HepG2 (cell line): ENCODE measurements around the gene SYN1.

Source experiments
- NFIB ChIP-seq: sonication (generic); formaldehyde crosslinking; IDR thresholded peaks from 2 replicates; pipeline ENCODE4 v1.9.0; 2021; ENCODE audit warnings: missing genetic modification reagents, mild to moderate bottlenecking, borderline replicate concordance
- PHF8 ChIP-seq: sonication (generic); formaldehyde crosslinking; IDR thresholded peaks from 2 replicates; pipeline ENCODE4 v1.5.0; 2020; ENCODE audit warnings: missing genetic modification reagents
- RFX5 ChIP-seq: IDR thresholded peaks from 2 replicates; pipeline ENCODE4 v1.6.1; 2011; ENCODE audit warnings: low read depth, low read length, improper control_type of control experiment
- RXRA ChIP-seq: sonication (generic); formaldehyde crosslinking; IDR thresholded peaks from 2 replicates; pipeline ENCODE4 v1.5.1; 2020; ENCODE audit warnings: missing genetic modification reagents
- ZNF263 ChIP-seq: sonication (generic); formaldehyde crosslinking; IDR thresholded peaks from 2 replicates; pipeline ENCODE4 v1.4.0; 2020; ENCODE audit warnings: missing genetic modification reagents
- TF ChIP-seq, protein P1 (sequence below): sonication (generic); formaldehyde crosslinking; IDR thresholded peaks from 2 replicates; pipeline ENCODE4 v1.9.0; 2022; ENCODE audit warnings: missing genetic modification reagents, mild to moderate bottlenecking, borderline replicate concordance
- TF ChIP-seq, protein P2 (sequence below): fragments of 450-650 bp; IDR thresholded peaks from 2 replicates; pipeline ENCODE4 v1.6.1; 2017; ENCODE audit warnings: mild to moderate bottlenecking

DNA sequence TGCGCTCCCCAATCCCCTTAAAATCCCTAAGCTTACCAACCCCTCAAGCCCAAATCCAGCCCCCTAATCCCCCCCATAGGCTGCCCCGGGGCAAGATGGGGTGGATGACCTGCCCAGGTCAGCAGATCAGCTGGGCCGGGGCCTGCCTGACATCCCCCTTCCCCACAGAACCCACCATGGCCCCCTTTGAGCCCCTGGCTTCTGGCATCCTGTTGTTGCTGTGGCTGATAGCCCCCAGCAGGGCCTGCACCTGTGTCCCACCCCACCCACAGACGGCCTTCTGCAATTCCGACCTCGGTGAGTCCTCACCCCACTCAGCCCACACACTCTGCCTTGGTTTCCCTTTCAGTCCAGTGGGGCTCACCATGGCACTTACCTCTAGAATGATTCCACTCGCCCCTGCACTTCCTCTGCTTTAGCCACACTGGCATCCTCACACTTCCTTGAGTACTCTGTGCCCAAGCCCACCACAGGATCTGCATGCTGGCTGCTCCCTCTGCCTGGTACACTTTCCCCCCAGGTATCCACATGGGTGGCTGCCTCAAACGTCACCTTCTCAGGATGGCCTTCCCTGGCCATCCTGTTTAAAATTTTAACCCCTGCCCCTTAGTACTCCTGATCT lies 36.3 kb downstream of the SYN1 start:
- TF ChIP-seq, protein P1, sequence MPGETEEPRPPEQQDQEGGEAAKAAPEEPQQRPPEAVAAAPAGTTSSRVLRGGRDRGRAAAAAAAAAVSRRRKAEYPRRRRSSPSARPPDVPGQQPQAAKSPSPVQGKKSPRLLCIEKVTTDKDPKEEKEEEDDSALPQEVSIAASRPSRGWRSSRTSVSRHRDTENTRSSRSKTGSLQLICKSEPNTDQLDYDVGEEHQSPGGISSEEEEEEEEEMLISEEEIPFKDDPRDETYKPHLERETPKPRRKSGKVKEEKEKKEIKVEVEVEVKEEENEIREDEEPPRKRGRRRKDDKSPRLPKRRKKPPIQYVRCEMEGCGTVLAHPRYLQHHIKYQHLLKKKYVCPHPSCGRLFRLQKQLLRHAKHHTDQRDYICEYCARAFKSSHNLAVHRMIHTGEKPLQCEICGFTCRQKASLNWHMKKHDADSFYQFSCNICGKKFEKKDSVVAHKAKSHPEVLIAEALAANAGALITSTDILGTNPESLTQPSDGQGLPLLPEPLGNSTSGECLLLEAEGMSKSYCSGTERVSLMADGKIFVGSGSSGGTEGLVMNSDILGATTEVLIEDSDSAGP, result no peak
- TF ChIP-seq RFX5 (no peak), RXRA (CRISPR knock-in tag) (no peak), ZNF263 (CRISPR knock-in tag) (no peak), PHF8 (no peak), NFIB (no peak)
- TF ChIP-seq, protein P2, sequence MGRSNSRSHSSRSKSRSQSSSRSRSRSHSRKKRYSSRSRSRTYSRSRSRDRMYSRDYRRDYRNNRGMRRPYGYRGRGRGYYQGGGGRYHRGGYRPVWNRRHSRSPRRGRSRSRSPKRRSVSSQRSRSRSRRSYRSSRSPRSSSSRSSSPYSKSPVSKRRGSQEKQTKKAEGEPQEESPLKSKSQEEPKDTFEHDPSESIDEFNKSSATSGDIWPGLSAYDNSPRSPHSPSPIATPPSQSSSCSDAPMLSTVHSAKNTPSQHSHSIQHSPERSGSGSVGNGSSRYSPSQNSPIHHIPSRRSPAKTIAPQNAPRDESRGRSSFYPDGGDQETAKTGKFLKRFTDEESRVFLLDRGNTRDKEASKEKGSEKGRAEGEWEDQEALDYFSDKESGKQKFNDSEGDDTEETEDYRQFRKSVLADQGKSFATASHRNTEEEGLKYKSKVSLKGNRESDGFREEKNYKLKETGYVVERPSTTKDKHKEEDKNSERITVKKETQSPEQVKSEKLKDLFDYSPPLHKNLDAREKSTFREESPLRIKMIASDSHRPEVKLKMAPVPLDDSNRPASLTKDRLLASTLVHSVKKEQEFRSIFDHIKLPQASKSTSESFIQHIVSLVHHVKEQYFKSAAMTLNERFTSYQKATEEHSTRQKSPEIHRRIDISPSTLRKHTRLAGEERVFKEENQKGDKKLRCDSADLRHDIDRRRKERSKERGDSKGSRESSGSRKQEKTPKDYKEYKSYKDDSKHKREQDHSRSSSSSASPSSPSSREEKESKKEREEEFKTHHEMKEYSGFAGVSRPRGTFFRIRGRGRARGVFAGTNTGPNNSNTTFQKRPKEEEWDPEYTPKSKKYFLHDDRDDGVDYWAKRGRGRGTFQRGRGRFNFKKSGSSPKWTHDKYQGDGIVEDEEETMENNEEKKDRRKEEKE, result no peak
